ENCODE results near the gene TSPEAR.

Gene TSPEAR

GRCh38 chr21:44551340-44551961, 159.9 kb downstream of the TSPEAR start, which contains the start of gene KRTAP10-2:
Gene KRTAP10-2, minus strand, starts transcription at chr21:44551505. Its CDS starts 47 bp downstream, at chr21:44551458.
- TF ChIP-seq POLR2AphosphoS5 (IDR thresholded peaks at IDR 0.05; ENCODE audit: low read depth, low read length), result no peak
- TF ChIP-seq FOXP2 (optimal IDR thresholded peaks at IDR 0.05; ENCODE audit: borderline replicate concordance, extremely low read depth, extremely low read length, insufficient read depth), result no peak
- TF ChIP-seq SIN3A (IDR thresholded peaks at IDR 0.05; ENCODE audit: borderline replicate concordance, insufficient read depth, low read length), result no peak
- TF ChIP-seq, protein P1, sequence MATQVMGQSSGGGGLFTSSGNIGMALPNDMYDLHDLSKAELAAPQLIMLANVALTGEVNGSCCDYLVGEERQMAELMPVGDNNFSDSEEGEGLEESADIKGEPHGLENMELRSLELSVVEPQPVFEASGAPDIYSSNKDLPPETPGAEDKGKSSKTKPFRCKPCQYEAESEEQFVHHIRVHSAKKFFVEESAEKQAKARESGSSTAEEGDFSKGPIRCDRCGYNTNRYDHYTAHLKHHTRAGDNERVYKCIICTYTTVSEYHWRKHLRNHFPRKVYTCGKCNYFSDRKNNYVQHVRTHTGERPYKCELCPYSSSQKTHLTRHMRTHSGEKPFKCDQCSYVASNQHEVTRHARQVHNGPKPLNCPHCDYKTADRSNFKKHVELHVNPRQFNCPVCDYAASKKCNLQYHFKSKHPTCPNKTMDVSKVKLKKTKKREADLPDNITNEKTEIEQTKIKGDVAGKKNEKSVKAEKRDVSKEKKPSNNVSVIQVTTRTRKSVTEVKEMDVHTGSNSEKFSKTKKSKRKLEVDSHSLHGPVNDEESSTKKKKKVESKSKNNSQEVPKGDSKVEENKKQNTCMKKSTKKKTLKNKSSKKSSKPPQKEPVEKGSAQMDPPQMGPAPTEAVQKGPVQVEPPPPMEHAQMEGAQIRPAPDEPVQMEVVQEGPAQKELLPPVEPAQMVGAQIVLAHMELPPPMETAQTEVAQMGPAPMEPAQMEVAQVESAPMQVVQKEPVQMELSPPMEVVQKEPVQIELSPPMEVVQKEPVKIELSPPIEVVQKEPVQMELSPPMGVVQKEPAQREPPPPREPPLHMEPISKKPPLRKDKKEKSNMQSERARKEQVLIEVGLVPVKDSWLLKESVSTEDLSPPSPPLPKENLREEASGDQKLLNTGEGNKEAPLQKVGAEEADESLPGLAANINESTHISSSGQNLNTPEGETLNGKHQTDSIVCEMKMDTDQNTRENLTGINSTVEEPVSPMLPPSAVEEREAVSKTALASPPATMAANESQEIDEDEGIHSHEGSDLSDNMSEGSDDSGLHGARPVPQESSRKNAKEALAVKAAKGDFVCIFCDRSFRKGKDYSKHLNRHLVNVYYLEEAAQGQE (IDR thresholded peaks at IDR 0.05; ENCODE audit: insufficient read depth in 1 of 2, low read depth in 2 of 2, low read length in 2 of 2), result no peak
- no peak for TF ChIP-seq TAF1 (IDR thresholded peaks at IDR 0.05; ENCODE audit: borderline replicate concordance, insufficient read depth, low read length)

GRCh38 chr21:44550807-44551206, 160.6 kb downstream of the TSPEAR start:
- TF ChIP-seq FOXP2 (optimal IDR thresholded peaks at IDR 0.05; ENCODE audit: borderline replicate concordance, extremely low read depth, extremely low read length, insufficient read depth) (no peak), TAF1 (IDR thresholded peaks at IDR 0.05; ENCODE audit: borderline replicate concordance, insufficient read depth, low read length) (no peak), SIN3A (IDR thresholded peaks at IDR 0.05; ENCODE audit: borderline replicate concordance, insufficient read depth, low read length) (no peak), POLR2AphosphoS5 (IDR thresholded peaks at IDR 0.05; ENCODE audit: low read depth, low read length) (no peak)
- TF ChIP-seq, protein P1 (IDR thresholded peaks at IDR 0.05; ENCODE audit: insufficient read depth in 1 of 2, low read depth in 2 of 2, low read length in 2 of 2), result no peak

- TF ChIP-seq TAF1 (IDR thresholded peaks at IDR 0.05; ENCODE audit: borderline replicate concordance, insufficient read depth, low read length) (no peak), FOXP2 (optimal IDR thresholded peaks at IDR 0.05; ENCODE audit: borderline replicate concordance, extremely low read depth, extremely low read length, insufficient read depth) (no peak), SIN3A (IDR thresholded peaks at IDR 0.05; ENCODE audit: borderline replicate concordance, insufficient read depth, low read length) (no peak), POLR2AphosphoS5 (IDR thresholded peaks at IDR 0.05; ENCODE audit: low read depth, low read length) (no peak)
- TF ChIP-seq, protein P1 (IDR thresholded peaks at IDR 0.05; ENCODE audit: insufficient read depth in 1 of 2, low read depth in 2 of 2, low read length in 2 of 2), result no peak
Observed at GRCh38 chr21:44549525-44550211, 161.7 kb downstream of the TSPEAR start.

DNA sequence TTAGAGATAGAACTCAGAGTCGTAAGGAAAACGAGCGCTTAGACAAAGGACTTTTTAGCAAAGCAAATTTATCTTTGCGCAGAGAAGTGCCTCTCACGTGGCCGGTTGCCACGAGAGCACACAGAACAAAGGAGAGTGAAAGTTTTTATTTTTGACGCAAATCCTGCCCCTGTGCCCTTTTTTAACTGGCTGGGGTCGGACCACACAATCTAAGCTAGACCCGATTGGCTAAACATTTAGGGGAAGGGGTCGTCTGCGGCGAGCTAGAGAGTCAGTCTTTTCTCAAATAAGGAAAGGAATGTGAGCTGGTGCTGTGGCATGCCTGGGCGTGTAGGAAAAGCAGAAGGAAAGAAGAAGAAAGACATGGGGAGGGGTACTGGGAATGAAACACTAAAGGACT, 162.4 kb downstream of the TSPEAR start:
- TF ChIP-seq FOXP2 (optimal IDR thresholded peaks at IDR 0.05; ENCODE audit: borderline replicate concordance, extremely low read depth, extremely low read length, insufficient read depth) (no peak), SIN3A (IDR thresholded peaks at IDR 0.05; ENCODE audit: borderline replicate concordance, insufficient read depth, low read length) (no peak), POLR2AphosphoS5 (IDR thresholded peaks at IDR 0.05; ENCODE audit: low read depth, low read length) (no peak)

- no peak for TF ChIP-seq TAF1 (IDR thresholded peaks at IDR 0.05; ENCODE audit: borderline replicate concordance, insufficient read depth, low read length)
- TF ChIP-seq, protein P1 (IDR thresholded peaks at IDR 0.05; ENCODE audit: insufficient read depth in 1 of 2, low read depth in 2 of 2, low read length in 2 of 2), result no peak
- no peak for TF ChIP-seq POLR2AphosphoS5 (IDR thresholded peaks at IDR 0.05; ENCODE audit: low read depth, low read length)
- TF ChIP-seq FOXP2 (optimal IDR thresholded peaks at IDR 0.05; ENCODE audit: borderline replicate concordance, extremely low read depth, extremely low read length, insufficient read depth), result no peak
Observed at GRCh38 chr21:44548381-44548780, 163.0 kb downstream of the TSPEAR start.

All from PFSK-1 (cell line).